OCI-LY7 (cell line): ENCODE results near the gene USP6NL. TPM values are rescaled to one million over a fixed set of nuclear protein-coding genes. Genes with fewer than 3 reads are reported as not detected.
A peak's percentile ranks its signal among the peaks of the same experiment; 100 is the strongest.

Source experiments
- BruUV-seq: library from RNA; stranded (reverse); fragments of 400-500 nt; replicated peaks from 2 replicates; lab custom pipeline; 2021; lab: Mats Ljungman, UMichigan
- CTCF ChIA-PET: fragments of 300-600 bp; sonication (Branson Sonifier 250); formaldehyde crosslinking; loops from one replicate; lab custom pipeline; 2022; ENCODE audit warnings: antibody characterized with exemption; ENCODE audit not compliant: unreplicated experiment; lab: Charles Lee
- POLR2A ChIA-PET: fragments of 300-600 bp; sonication (Branson Sonifier 250); formaldehyde crosslinking; loops from one replicate; lab custom pipeline; 2022; ENCODE audit warnings: antibody characterized with exemption; lab: Charles Lee
- DNase-seq: peaks from one replicate; pipeline ENCODE4 v3.0.0-alpha.2; 2015; ENCODE audit warnings: low spot score
- H2AFZ ChIP-seq: fragments of 200-600 bp; sonication (generic), shearing (Covaris generic); 2 replicates; pipeline ENCODE4 v1.6.1; 2014; ENCODE audit warnings: mild to moderate bottlenecking, antibody characterized with exemption, low read length, moderate library complexity
- H3K27ac ChIP-seq: fragments of 200-600 bp; sonication (generic); 2 replicates; pipeline ENCODE4 v1.5.1; 2014; ENCODE audit warnings: mixed run types, low read depth, mild to moderate bottlenecking, moderate library complexity, low read length, inconsistent platforms; ENCODE audit not compliant: poor library complexity, severe bottlenecking
- H3K36me3 ChIP-seq: fragments of 200-600 bp; sonication (generic); 2 replicates; pipeline ENCODE4 v1.6.1; 2014; ENCODE audit warnings: mild to moderate bottlenecking, antibody characterized with exemption, low read length, moderate library complexity, mixed read lengths; ENCODE audit not compliant: insufficient read depth
- H3K4me1 ChIP-seq: fragments of 200-600 bp; sonication (generic); 2 replicates; pipeline ENCODE4 v1.5.1; 2014; ENCODE audit warnings: mild to moderate bottlenecking, low read length; ENCODE audit not compliant: insufficient read depth, poor library complexity, severe bottlenecking
- H3K4me2 ChIP-seq: fragments of 200-600 bp; sonication (generic); 2 replicates; pipeline ENCODE4 v1.6.1; 2014; ENCODE audit warnings: mild to moderate bottlenecking, low read length
- H3K4me3 ChIP-seq: fragments of 200-600 bp; sonication (generic); 2 replicates; pipeline ENCODE4 v1.5.1; 2014; ENCODE audit warnings: mild to moderate bottlenecking, low read depth, low read length; ENCODE audit not compliant: poor library complexity, severe bottlenecking
- H3K79me2 ChIP-seq: fragments of 200-600 bp; sonication (generic); 2 replicates; pipeline ENCODE4 v1.6.1; 2016; ENCODE audit warnings: low read depth, mild to moderate bottlenecking, low read length, moderate library complexity, mixed read lengths; ENCODE audit not compliant: insufficient read depth
- H3K9me2 ChIP-seq: fragments of 200-600 bp; sonication (generic); 2 replicates; pipeline ENCODE4 v1.6.1; 2016; ENCODE audit warnings: mild to moderate bottlenecking, low read length, mixed read lengths; ENCODE audit not compliant: insufficient read depth
- H3K9me3 ChIP-seq: fragments of 200-600 bp; sonication (generic); 2 replicates; pipeline ENCODE4 v1.6.1; 2014; ENCODE audit warnings: mild to moderate bottlenecking, mixed run types, low read length, mixed read lengths
- H4K20me1 ChIP-seq: fragments of 200-600 bp; sonication (generic); 2 replicates; pipeline ENCODE4 v1.6.1; 2014; ENCODE audit warnings: mild to moderate bottlenecking, antibody characterized with exemption, low read length, moderate library complexity, mixed read lengths; ENCODE audit not compliant: insufficient read depth
- CTCF ChIP-seq: fragments of 200-600 bp; sonication (generic); conservative IDR thresholded peaks from 2 replicates; pipeline ENCODE4 v1.5.1; 2014; ENCODE audit warnings: mild to moderate bottlenecking, antibody characterized with exemption, low read length, moderate library complexity, mixed read lengths
- EZH2phosphoT487 ChIP-seq: fragments of 200-600 bp; sonication (generic); IDR thresholded peaks from 2 replicates; pipeline ENCODE4 v1.6.1; 2018; ENCODE audit warnings: low read depth, borderline replicate concordance, mild to moderate bottlenecking, mixed run types, antibody characterized with exemption, low read length, moderate library complexity, mixed read lengths
- intact Hi-C: fragments of 100-400 bp; cut with micrococcal nuclease; formaldehyde crosslinking; loops from one replicate; pipeline ENCODE4 v1.10.0; 2022; ENCODE audit not compliant: unreplicated experiment
- total RNA-seq, 2 experiments: library from RNA; depleted of rRNA in 1 of 2; stranded (reverse); fragments of >200 nt in 1 of 2; shearing (Covaris generic) in 1 of 2; gene quantifications; 2 replicates each; pipeline ENCODE4 v1.2.3, GENCODE V29; 2014 to 2022

The USP6NL gene
- total RNA-seq, 2 experiments from 2014 or later, result 41.7 to 59.7 TPM

GRCh38 chr10:11647676-11648075, 36.2 kb upstream of the USP6NL start:
- Histone ChIP-seq H4K20me1 (no peaks in the 10 kb centered on the region), H2AFZ (peak overlapping the region; percentile 61; the same call in 1 of the 2 replicates), H3K4me3 (no peak overlapping the region), H3K9me2 (no peaks in the 10 kb centered on the region), H3K79me2 (no peaks in the 10 kb centered on the region), H3K9me3 (no peaks in the 10 kb centered on the region), H3K36me3 (no peaks in the 10 kb centered on the region), H3K27ac (no peak overlapping the region), H3K4me2 (no peak overlapping the region), H3K4me1 (peaks cover 25% of the 10 kb centered on the region)
- ChIA-PET CTCF (no interaction called here), POLR2A (interaction anchor here (0.7 to 3.3 kb wide), 5 partner anchors 9 to 211 kb away, joined by 4 to 23 read pairs (median 5); no protein-coding TSS in a partner anchor)
- TF ChIP-seq CTCF, result no peak
- no peak for TF ChIP-seq EZH2phosphoT487
- intact Hi-C loops, result no loop called here
- BruUV-seq, result no TSS peak
- DNase-seq, result no peak

- no peaks in the 10 kb centered on the region for H3K9me2 ChIP-seq
- no peaks in the 10 kb centered on the region for H3K36me3 ChIP-seq
- DNase-seq, result peak; percentile 55
- no peaks in the 10 kb centered on the region for H3K79me2 ChIP-seq
- ChIA-PET POLR2A (interaction anchor here (0.6 to 1.8 kb wide), 8 partner anchors 10 to 38 kb away, joined by 3 to 6 read pairs (median 4); no protein-coding TSS in a partner anchor), CTCF (interaction anchor here (1.0 kb wide), 1 partner anchor 8 kb away, joined by 3 read pairs; no protein-coding TSS in a partner anchor)
- H3K27ac ChIP-seq, result peak overlapping the region; percentile 22
- H3K4me2 ChIP-seq, result peak overlapping the region; percentile 50
- TF ChIP-seq CTCF (no peak), EZH2phosphoT487 (no peak)
- no peaks in the 10 kb centered on the region for H3K9me3 ChIP-seq
- no peaks in the 10 kb centered on the region for H4K20me1 ChIP-seq
- H3K4me1 ChIP-seq, result peaks cover 25% of the 10 kb centered on the region
- peak overlapping the region; percentile 89 for H2AFZ ChIP-seq
- peak overlapping the region; percentile 4 for H3K4me3 ChIP-seq
- no TSS peak for BruUV-seq
- intact Hi-C loops, result no loop called here
Measured at GRCh38 chr10:11646450-11646849, 35.0 kb upstream of the USP6NL start.

- BruUV-seq, result no TSS peak
- H3K4me3 ChIP-seq, result no peak overlapping the region
- CTCF ChIA-PET, result no interaction called here
- H3K79me2 ChIP-seq, result no peaks in the 10 kb centered on the region
- H3K4me2 ChIP-seq, result no peak overlapping the region
- no peaks in the 10 kb centered on the region for H3K36me3 ChIP-seq
- TF ChIP-seq CTCF, result no peak
- TF ChIP-seq EZH2phosphoT487, result no peak
- intact Hi-C loops, result no loop called here
- H3K9me3 ChIP-seq, result no peaks in the 10 kb centered on the region
- no peak for DNase-seq
- no peak overlapping the region for H2AFZ ChIP-seq
- POLR2A ChIA-PET, result interaction anchor here (0.7 kb wide), 1 partner anchor 87 kb away, joined by 3 read pairs; no protein-coding TSS in a partner anchor
- no peaks in the 10 kb centered on the region for H4K20me1 ChIP-seq
- no peaks in the 10 kb centered on the region for H3K9me2 ChIP-seq
- H3K4me1 ChIP-seq, result peaks cover 31% of the 10 kb centered on the region
- no peak overlapping the region for H3K27ac ChIP-seq
Measured at GRCh38 chr10:11643039-11643438, 31.6 kb upstream of the USP6NL start.
